ENCODE measurements around the gene MEIS1. TPM values are rescaled to one million over a fixed set of nuclear protein-coding genes. Genes with fewer than 3 reads are reported as not detected.

The MEIS1 gene
- total RNA-seq = 22.9 and 47.9 TPM in 2 replicates

GRCh38 chr2:66434679-66435548 is at the start of gene MEIS1:
Gene MEIS1 (plus strand): TSS chr2:66435125. CDS start chr2:66435857, 732 bp downstream.

Data from placental epithelial cell (primary cell).